Measurements from ENCODE around the gene MAP4K4.

The MAP4K4 gene

DNA sequence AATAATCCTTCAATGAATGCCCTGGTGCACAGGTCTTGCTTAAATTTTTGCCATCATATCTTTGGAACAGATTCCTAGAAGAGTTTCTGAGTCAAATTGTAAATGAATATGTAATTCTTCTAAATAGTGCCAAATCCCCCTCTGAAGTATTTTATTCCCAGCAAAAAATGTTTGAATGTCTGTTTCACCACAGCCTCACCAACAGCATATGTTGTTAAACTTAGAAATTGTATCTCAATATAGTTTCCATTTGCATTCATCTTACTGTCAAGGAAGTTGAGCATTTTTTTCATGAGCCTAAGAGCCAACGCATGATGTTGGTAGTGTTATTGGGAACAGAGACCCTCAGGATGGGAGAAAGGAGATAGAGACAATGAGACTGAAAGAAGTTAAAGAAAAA, 207.4 kb downstream of the MAP4K4 start:
- H3K4me2 ChIP-seq (ENCODE audit: low read depth, low read length, poor library complexity, severe bottlenecking) = no peak overlapping the region
- no peaks in the 10 kb centered on the region for H3K36me3 ChIP-seq (ENCODE audit: insufficient read depth, low read length)
- peaks cover 14% of the 10 kb centered on the region; the same call in 1 of the 2 replicates for H3K9me3 ChIP-seq (ENCODE audit: insufficient read depth, low read depth, low read length)
- no peaks in the 10 kb centered on the region for H3K4me1 ChIP-seq (ENCODE audit: insufficient read depth, low read length, poor library complexity, severe bottlenecking)
- H2AFZ ChIP-seq (ENCODE audit: low read length) = no peak overlapping the region
- no peaks in the 10 kb centered on the region for H3F3A ChIP-seq (ENCODE audit: low read depth)
- H3K4me3 ChIP-seq (ENCODE audit: low read length, poor library complexity, severe bottlenecking) = no peak overlapping the region
- H3K9me2 ChIP-seq (replicated peaks; ENCODE audit: low read depth, low read length) = no peaks in the 10 kb centered on the region
- no peak for TF ChIP-seq EZH2phosphoT487 (IDR thresholded peaks at IDR 0.05; ENCODE audit: borderline replicate concordance)
- TF ChIP-seq, protein P1, sequence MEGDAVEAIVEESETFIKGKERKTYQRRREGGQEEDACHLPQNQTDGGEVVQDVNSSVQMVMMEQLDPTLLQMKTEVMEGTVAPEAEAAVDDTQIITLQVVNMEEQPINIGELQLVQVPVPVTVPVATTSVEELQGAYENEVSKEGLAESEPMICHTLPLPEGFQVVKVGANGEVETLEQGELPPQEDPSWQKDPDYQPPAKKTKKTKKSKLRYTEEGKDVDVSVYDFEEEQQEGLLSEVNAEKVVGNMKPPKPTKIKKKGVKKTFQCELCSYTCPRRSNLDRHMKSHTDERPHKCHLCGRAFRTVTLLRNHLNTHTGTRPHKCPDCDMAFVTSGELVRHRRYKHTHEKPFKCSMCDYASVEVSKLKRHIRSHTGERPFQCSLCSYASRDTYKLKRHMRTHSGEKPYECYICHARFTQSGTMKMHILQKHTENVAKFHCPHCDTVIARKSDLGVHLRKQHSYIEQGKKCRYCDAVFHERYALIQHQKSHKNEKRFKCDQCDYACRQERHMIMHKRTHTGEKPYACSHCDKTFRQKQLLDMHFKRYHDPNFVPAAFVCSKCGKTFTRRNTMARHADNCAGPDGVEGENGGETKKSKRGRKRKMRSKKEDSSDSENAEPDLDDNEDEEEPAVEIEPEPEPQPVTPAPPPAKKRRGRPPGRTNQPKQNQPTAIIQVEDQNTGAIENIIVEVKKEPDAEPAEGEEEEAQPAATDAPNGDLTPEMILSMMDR (conservative IDR thresholded peaks at IDR 0.05; ENCODE audit: low read length) = no peak
- no peaks in the 10 kb centered on the region for H3K79me2 ChIP-seq (ENCODE audit: insufficient read depth, low read length)
- no peaks in the 10 kb centered on the region for H4K20me1 ChIP-seq (ENCODE audit: insufficient read depth, low read length, poor library complexity, severe bottlenecking)
- no peaks in the 10 kb centered on the region for H3K27me3 ChIP-seq (ENCODE audit: insufficient read depth, low read length, poor library complexity, severe bottlenecking)
- no peak overlapping the region for H3K9ac ChIP-seq (ENCODE audit: low read depth, low read length, poor library complexity, severe bottlenecking)

DNA sequence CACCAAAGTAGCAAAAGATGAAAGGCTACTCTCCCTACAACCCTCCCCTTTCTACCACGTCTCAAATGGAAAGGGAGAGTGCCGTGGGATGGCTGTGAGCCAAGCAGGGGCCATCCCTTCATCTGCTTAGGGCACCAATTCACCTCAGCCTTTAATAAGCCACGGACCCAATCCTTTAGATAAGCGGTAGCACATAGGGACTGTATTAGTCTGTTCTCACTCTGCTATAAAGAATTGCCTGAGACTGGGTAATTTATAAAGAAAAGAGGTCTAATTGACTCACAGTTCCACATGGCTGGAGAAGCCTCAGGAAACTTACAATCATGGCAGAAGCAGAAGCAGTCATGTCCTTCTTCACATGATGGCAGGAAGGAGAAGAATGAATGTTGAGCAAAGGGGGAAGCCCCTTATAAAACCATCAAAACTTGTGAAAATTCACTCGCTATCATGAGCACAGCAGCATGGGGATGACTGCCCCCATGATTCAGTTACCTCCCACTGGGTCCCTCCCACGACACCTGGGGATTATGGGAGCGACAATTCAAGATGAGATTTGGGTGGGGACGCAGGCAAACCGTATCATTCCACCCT, 208.3 kb downstream of the MAP4K4 start:
- Histone ChIP-seq H3K9me3 (ENCODE audit: insufficient read depth, low read depth, low read length) (peaks cover 15% of the 10 kb centered on the region; the same call in 1 of the 2 replicates), H3K4me3 (ENCODE audit: low read length, poor library complexity, severe bottlenecking) (no peak overlapping the region), H3F3A (ENCODE audit: low read depth) (no peaks in the 10 kb centered on the region), H3K4me2 (ENCODE audit: low read depth, low read length, poor library complexity, severe bottlenecking) (no peak overlapping the region), H3K9ac (ENCODE audit: low read depth, low read length, poor library complexity, severe bottlenecking) (no peak overlapping the region), H4K20me1 (ENCODE audit: insufficient read depth, low read length, poor library complexity, severe bottlenecking) (no peaks in the 10 kb centered on the region), H3K36me3 (ENCODE audit: insufficient read depth, low read length) (no peaks in the 10 kb centered on the region), H2AFZ (ENCODE audit: low read length) (no peak overlapping the region), H3K4me1 (ENCODE audit: insufficient read depth, low read length, poor library complexity, severe bottlenecking) (no peaks in the 10 kb centered on the region), H3K27me3 (ENCODE audit: insufficient read depth, low read length, poor library complexity, severe bottlenecking) (no peaks in the 10 kb centered on the region), H3K9me2 (replicated peaks; ENCODE audit: low read depth, low read length) (no peaks in the 10 kb centered on the region), H3K79me2 (ENCODE audit: insufficient read depth, low read length) (no peaks in the 10 kb centered on the region)
- TF ChIP-seq, protein P1 (conservative IDR thresholded peaks at IDR 0.05; ENCODE audit: low read length) = no peak
- TF ChIP-seq EZH2phosphoT487 (IDR thresholded peaks at IDR 0.05; ENCODE audit: borderline replicate concordance) = no peak

DNA sequence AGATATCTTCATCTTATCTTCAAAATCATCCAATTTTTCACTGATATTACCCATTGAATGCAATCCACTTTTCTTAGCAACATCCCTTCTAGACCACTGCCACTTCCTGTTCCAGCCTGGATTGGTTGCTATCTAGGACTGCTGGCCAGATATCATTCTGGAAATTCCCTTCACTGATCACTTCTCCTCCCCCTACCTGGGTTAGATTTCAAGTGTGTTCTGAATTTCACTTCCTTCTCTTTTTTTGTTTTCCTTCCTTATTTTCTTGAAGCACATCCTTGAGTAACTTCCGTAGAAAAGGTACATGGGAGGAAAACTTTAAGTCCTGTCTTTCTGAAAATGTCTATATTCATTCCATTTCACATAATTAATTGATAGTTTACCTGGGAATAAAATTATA, 212.3 kb downstream of the MAP4K4 start:
- Histone ChIP-seq H3K79me2 (ENCODE audit: insufficient read depth, low read length) (no peaks in the 10 kb centered on the region), H3K9me2 (replicated peaks; ENCODE audit: low read depth, low read length) (no peaks in the 10 kb centered on the region), H3F3A (ENCODE audit: low read depth) (no peaks in the 10 kb centered on the region), H3K27me3 (ENCODE audit: insufficient read depth, low read length, poor library complexity, severe bottlenecking) (no peaks in the 10 kb centered on the region), H2AFZ (ENCODE audit: low read length) (no peak overlapping the region), H3K4me1 (ENCODE audit: insufficient read depth, low read length, poor library complexity, severe bottlenecking) (no peaks in the 10 kb centered on the region), H3K36me3 (ENCODE audit: insufficient read depth, low read length) (no peaks in the 10 kb centered on the region), H3K9me3 (ENCODE audit: insufficient read depth, low read depth, low read length) (peaks cover 15% of the 10 kb centered on the region; the same call in 1 of the 2 replicates), H3K9ac (ENCODE audit: low read depth, low read length, poor library complexity, severe bottlenecking) (no peak overlapping the region), H3K4me2 (ENCODE audit: low read depth, low read length, poor library complexity, severe bottlenecking) (no peak overlapping the region), H3K4me3 (ENCODE audit: low read length, poor library complexity, severe bottlenecking) (no peak overlapping the region), H4K20me1 (ENCODE audit: insufficient read depth, low read length, poor library complexity, severe bottlenecking) (no peaks in the 10 kb centered on the region)
- TF ChIP-seq EZH2phosphoT487 (IDR thresholded peaks at IDR 0.05; ENCODE audit: borderline replicate concordance) = no peak
- TF ChIP-seq, protein P1 (conservative IDR thresholded peaks at IDR 0.05; ENCODE audit: low read length) = no peak
